Skeletal muscle satellite cell (primary cell): ENCODE measurements around the gene DPH6.
"Not testable (repeated sequence)": the region's sequence is repeated elsewhere in the genome, so short reads cannot be mapped to it uniquely, and the experiment has no call there.

Experiments used
- H3K27me3 ChIP-seq: 2 replicates; pipeline ENCODE4 v1.7.0; 2013; ENCODE audit warnings: low read length; ENCODE audit not compliant: control insufficient read depth, insufficient read depth
- H3K36me3 ChIP-seq: 2 replicates; pipeline ENCODE4 v1.7.0; 2013; ENCODE audit warnings: mild to moderate bottlenecking, control low read depth, low read length; ENCODE audit not compliant: insufficient read depth
- H3K4me1 ChIP-seq: 2 replicates; pipeline ENCODE4 v1.7.0; 2013; ENCODE audit warnings: low read length; ENCODE audit not compliant: control insufficient read depth, insufficient read depth
- H3K4me2 ChIP-seq: 2 replicates; pipeline ENCODE4 v1.7.0; 2013; ENCODE audit warnings: mild to moderate bottlenecking, low read length
- H3K4me3 ChIP-seq: 2 replicates; pipeline ENCODE4 v1.7.0; 2013; ENCODE audit warnings: low read length
- H3K9ac ChIP-seq: 2 replicates; pipeline ENCODE4 v1.7.0; 2013; ENCODE audit warnings: mild to moderate bottlenecking, low read depth, low read length, moderate library complexity
- H3K9me3 ChIP-seq: replicated peaks from 2 replicates; pipeline ENCODE4 v1.7.0; 2013; ENCODE audit warnings: mild to moderate bottlenecking, control low read depth, low read length

The DPH6 gene

GRCh38 chr15:35378454-35378853 lies 167.5 kb downstream of the DPH6 start:
- not testable (repeated sequence) for H3K9me3 ChIP-seq, H3K4me1 ChIP-seq

DNA sequence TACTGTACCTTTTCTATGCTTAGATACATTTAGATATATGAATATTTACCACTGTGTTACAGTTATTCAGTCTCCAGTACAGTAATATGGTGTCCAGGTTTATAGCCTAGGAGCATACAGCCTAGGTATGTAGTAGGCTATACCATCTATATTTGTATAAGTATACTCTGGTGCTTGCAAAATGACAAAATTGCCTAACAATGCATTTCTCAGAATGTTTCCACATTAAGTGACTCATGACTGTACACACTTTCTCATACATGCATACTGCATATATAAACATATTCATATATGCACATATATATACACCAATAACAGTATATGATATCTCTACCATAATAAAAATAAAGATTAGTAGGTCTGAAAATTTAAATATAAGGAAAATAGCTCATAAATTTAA lies 169.3 kb downstream of the DPH6 start:
- no peak overlapping the region for H3K4me2 ChIP-seq
- H3K4me3 ChIP-seq: no peak overlapping the region
- no peaks in the 10 kb centered on the region for H3K4me1 ChIP-seq
- H3K27me3 ChIP-seq: no peaks in the 10 kb centered on the region
- no peak overlapping the region for H3K9ac ChIP-seq
- H3K36me3 ChIP-seq: no peaks in the 10 kb centered on the region
- H3K9me3 ChIP-seq: no peaks in the 10 kb centered on the region

More at GRCh38 chr15:35378454-35378853, 167.5 kb downstream of the DPH6 start:
- not testable (repeated sequence) for H3K4me2 ChIP-seq, H3K36me3 ChIP-seq, H3K4me3 ChIP-seq, H3K27me3 ChIP-seq, H3K9ac ChIP-seq

DNA sequence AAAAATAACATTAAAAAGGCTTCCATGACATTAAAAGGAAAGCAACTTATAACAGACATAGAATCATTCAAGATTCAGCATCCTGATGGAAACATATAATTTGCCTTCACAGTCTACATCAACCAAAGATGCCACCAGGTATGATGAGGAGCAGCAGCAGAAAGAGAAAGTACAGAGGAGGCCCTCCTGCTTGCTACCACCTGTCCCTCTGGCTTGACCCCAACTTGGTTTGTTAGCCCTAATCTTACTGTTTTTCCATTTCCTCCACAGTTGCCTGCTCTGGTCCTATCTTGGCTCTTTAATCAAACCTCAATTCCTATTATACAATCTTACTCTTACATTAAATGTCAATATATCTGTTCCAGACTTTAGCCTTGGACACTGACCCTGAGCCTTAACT lies 171.3 kb downstream of the DPH6 start:
- H3K4me2 ChIP-seq: no peak overlapping the region
- no peaks in the 10 kb centered on the region for H3K4me1 ChIP-seq
- H3K9me3 ChIP-seq: no peaks in the 10 kb centered on the region
- H3K4me3 ChIP-seq: no peak overlapping the region
- no peak overlapping the region for H3K9ac ChIP-seq
- H3K27me3 ChIP-seq: no peaks in the 10 kb centered on the region
- H3K36me3 ChIP-seq: no peaks in the 10 kb centered on the region

- Histone ChIP-seq H3K4me3 (no peak overlapping the region), H3K4me1 (no peaks in the 10 kb centered on the region), H3K4me2 (no peak overlapping the region), H3K27me3 (no peaks in the 10 kb centered on the region), H3K9me3 (peaks cover 3% of the 10 kb centered on the region), H3K36me3 (no peaks in the 10 kb centered on the region), H3K9ac (no peak overlapping the region)
Observed at GRCh38 chr15:35362195-35362829, 183.7 kb downstream of the DPH6 start.

GRCh38 chr15:35358824-35359223 lies 187.1 kb downstream of the DPH6 start:
- peaks cover 3% of the 10 kb centered on the region for H3K9me3 ChIP-seq
- H3K27me3 ChIP-seq: no peaks in the 10 kb centered on the region
- H3K36me3 ChIP-seq: no peaks in the 10 kb centered on the region
- H3K4me2 ChIP-seq: no peak overlapping the region
- no peak overlapping the region for H3K9ac ChIP-seq
- no peak overlapping the region for H3K4me3 ChIP-seq
- H3K4me1 ChIP-seq: no peaks in the 10 kb centered on the region

DNA sequence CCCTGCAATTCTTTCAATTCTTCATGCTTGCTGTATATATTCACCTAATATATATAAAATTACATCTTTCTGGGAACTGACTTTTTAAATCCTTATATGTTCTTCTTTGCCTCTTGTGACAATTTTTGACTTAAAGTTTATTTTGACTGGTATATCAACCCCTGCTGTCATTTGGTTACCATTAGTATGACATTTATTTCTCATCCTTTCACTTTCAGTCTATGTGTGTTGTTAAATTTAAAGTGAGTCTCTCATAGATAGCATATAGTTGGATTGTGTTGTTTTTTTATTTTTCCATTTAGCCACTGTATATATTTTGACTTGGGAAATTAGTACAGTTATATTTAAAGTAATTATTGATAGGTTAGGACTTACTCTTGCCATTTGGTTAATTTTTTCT lies 194.9 kb downstream of the DPH6 start:
- H3K4me2 ChIP-seq: no peak overlapping the region
- H3K4me1 ChIP-seq: no peaks in the 10 kb centered on the region
- no peak overlapping the region for H3K4me3 ChIP-seq
- H3K9me3 ChIP-seq: no peaks in the 10 kb centered on the region
- H3K9ac ChIP-seq: no peak overlapping the region
- H3K27me3 ChIP-seq: no peaks in the 10 kb centered on the region
- H3K36me3 ChIP-seq: no peaks in the 10 kb centered on the region

GRCh38 chr15:35349916-35350315 lies 196.0 kb downstream of the DPH6 start:
- H3K36me3 ChIP-seq: no peaks in the 10 kb centered on the region
- H3K4me1 ChIP-seq: no peaks in the 10 kb centered on the region
- H3K27me3 ChIP-seq: no peaks in the 10 kb centered on the region
- no peaks in the 10 kb centered on the region for H3K9me3 ChIP-seq
- H3K4me3 ChIP-seq: no peak overlapping the region
- H3K4me2 ChIP-seq: no peak overlapping the region
- no peak overlapping the region for H3K9ac ChIP-seq

DNA sequence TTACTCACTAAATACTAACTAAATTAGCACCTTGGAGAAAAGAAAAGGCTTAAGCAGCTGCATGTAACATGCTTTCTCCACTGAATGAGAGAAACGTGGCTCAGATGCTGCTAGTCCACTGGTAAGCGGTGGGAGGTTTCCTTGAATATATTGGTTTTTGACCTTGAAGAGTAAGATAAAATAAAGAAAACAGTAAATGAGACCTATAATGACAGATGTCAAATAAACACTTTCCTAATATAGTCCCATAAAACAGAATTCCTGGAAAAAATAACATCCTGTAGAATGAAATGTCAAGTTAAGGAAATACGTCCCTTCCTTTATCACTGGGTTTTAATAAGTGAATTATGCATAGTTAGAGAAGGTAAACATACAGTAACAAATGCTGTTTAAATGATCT lies 215.0 kb downstream of the DPH6 start:
- no peak overlapping the region for H3K4me2 ChIP-seq
- H3K27me3 ChIP-seq: no peaks in the 10 kb centered on the region
- H3K36me3 ChIP-seq: no peaks in the 10 kb centered on the region
- H3K9me3 ChIP-seq: no peaks in the 10 kb centered on the region
- no peaks in the 10 kb centered on the region for H3K4me1 ChIP-seq
- no peak overlapping the region for H3K9ac ChIP-seq
- H3K4me3 ChIP-seq: no peak overlapping the region

DNA sequence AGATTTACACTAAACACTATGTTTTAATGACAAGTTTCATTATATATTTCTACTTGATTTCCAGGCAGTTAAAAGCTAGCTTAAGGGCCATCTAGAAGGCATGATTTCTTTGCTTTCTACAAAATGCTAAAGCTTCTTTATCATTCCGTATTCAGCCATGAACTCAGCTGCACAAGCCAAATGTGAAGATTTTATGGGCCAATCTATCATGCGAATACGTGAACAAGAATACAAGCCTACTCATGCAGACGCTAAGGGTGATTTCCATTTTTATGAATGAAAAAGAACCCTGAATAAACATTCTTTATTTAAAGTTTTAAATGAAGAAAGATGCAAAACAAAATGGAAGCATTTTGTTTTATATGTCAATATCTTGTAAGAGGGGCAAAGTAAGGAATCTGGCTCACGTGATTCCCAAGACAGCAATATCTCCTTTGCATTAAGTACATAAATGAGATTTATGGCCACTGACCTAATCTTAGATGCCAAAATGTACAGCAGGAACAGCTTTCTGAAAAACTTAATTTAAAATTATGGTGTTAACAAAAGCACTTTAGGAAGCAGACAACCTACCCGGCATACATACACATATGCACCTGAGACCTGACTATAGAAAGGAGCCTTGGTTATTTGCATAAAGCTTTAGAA lies 215.8 kb downstream of the DPH6 start:
- Histone ChIP-seq H3K9me3 (no peaks in the 10 kb centered on the region), H3K27me3 (no peaks in the 10 kb centered on the region), H3K4me3 (no peak overlapping the region), H3K4me2 (no peak overlapping the region), H3K9ac (no peak overlapping the region), H3K36me3 (no peaks in the 10 kb centered on the region), H3K4me1 (no peaks in the 10 kb centered on the region)

DNA sequence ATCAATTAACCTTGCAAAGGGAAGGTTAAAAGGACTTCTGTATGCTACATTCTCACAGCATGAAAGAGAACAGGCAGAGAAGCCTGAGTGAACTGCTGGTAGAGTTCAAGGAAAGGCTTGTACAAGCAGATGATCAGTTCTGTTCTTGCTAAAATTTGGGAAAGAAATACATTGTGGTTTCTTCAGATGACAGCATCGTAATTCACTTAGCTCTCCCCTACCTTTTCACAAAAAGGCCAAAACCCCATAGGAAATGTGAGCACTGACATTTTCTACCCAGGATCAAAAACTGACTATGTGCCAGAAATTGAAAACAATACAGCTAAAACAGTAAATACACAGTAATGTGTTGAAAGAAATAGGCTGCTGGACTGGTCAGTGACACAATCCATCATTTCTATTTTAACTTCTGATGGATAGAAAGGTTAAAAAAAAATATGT lies 216.4 kb downstream of the DPH6 start:
- Histone ChIP-seq H3K4me1 (no peaks in the 10 kb centered on the region), H3K4me2 (no peak overlapping the region), H3K9ac (no peak overlapping the region), H3K27me3 (no peaks in the 10 kb centered on the region), H3K4me3 (no peak overlapping the region), H3K9me3 (no peaks in the 10 kb centered on the region), H3K36me3 (no peaks in the 10 kb centered on the region)

GRCh38 chr15:35328836-35329235 lies 217.1 kb downstream of the DPH6 start:
- not testable (repeated sequence) for H3K9ac ChIP-seq, H3K4me1 ChIP-seq, H3K27me3 ChIP-seq, H3K9me3 ChIP-seq, H3K4me2 ChIP-seq, H3K4me3 ChIP-seq, H3K36me3 ChIP-seq

- no peaks in the 10 kb centered on the region for H3K36me3 ChIP-seq
- no peak overlapping the region for H3K9ac ChIP-seq
- no peaks in the 10 kb centered on the region for H3K4me1 ChIP-seq
- no peaks in the 10 kb centered on the region for H3K9me3 ChIP-seq
- no peaks in the 10 kb centered on the region for H3K27me3 ChIP-seq
- no peak overlapping the region for H3K4me3 ChIP-seq
- no peak overlapping the region for H3K4me2 ChIP-seq
Observed at GRCh38 chr15:35327789-35328188, 218.2 kb downstream of the DPH6 start.
